Measurements from ENCODE around the gene FAAP100.
"Not testable (repeated sequence)": the region's sequence is repeated elsewhere in the genome, so short reads cannot be mapped to it uniquely, and the experiment has no call there.

DNA sequence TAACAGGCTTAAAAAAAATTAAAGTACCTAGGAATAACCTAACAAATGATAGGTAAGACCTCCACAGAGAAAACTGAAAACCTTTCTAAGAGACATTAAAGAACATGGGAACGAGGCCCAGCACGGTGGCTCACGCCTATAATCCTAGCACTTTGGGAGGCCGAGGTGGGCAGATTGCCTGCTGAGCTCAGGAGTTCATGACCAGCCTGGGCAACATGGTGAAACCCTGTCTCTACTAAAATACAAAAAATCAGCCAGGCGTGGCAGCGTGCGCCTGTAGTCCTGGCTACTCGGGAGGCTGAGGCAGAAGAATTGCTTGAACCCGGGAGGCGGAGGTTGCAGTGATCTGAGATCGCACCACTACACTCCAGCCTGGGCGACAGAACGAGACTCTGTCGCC lies 32.6 kb upstream of the FAAP100 start:
- TF ChIP-seq POLR2A, POLR2AphosphoS5, EP300 (IDR thresholded peaks at IDR 0.05): not testable (repeated sequence)
- TF ChIP-seq, protein P1, sequence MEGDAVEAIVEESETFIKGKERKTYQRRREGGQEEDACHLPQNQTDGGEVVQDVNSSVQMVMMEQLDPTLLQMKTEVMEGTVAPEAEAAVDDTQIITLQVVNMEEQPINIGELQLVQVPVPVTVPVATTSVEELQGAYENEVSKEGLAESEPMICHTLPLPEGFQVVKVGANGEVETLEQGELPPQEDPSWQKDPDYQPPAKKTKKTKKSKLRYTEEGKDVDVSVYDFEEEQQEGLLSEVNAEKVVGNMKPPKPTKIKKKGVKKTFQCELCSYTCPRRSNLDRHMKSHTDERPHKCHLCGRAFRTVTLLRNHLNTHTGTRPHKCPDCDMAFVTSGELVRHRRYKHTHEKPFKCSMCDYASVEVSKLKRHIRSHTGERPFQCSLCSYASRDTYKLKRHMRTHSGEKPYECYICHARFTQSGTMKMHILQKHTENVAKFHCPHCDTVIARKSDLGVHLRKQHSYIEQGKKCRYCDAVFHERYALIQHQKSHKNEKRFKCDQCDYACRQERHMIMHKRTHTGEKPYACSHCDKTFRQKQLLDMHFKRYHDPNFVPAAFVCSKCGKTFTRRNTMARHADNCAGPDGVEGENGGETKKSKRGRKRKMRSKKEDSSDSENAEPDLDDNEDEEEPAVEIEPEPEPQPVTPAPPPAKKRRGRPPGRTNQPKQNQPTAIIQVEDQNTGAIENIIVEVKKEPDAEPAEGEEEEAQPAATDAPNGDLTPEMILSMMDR (IDR thresholded peaks at IDR 0.05), result not testable (repeated sequence)
